ENCODE measurements around the gene MYD88. TPM values are rescaled to one million over a fixed set of nuclear protein-coding genes. Genes with fewer than 3 reads are reported as not detected.

Gene MYD88
- total and polyA plus RNA-seq, 9 of the 15 experiments (the other 6 are each of a cell fraction or from before 2014, with no cell fraction given): 3.2 to 47.3 (median 27.6) TPM

GRCh38 chr3:38138349-38139190 is at the start of gene MYD88 (continued):
- TF ChIP-seq MYC (IDR thresholded peaks at IDR 0.05; ENCODE audit: low read depth, low read length) (peak; percentile 75), MYC (CRISPR knock-in tag; IDR thresholded peaks at IDR 0.05; ENCODE audit: borderline replicate concordance, low read depth) (peak; percentile 92; the same call in 1 of the 2 replicates), SMAD3 (CRISPR knock-in tag; conservative IDR thresholded peaks at IDR 0.05) (no peak), E2F3 (CRISPR knock-in tag; IDR thresholded peaks at IDR 0.05) (no peak), CLOCK (CRISPR knock-in tag; IDR thresholded peaks at IDR 0.05; ENCODE audit: borderline replicate concordance) (no peak), NCOA1 (IDR thresholded peaks at IDR 0.05; ENCODE audit: low read depth) (no peak), PHF20 (IDR thresholded peaks at IDR 0.05; ENCODE audit: partially characterized antibody) (peak; percentile 60), NFXL1 (CRISPR knock-in tag; IDR thresholded peaks at IDR 0.05) (no peak), ZNF764 (CRISPR knock-in tag; IDR thresholded peaks at IDR 0.05; ENCODE audit: low read depth) (no peak), ZNF780A (CRISPR knock-in tag; IDR thresholded peaks at IDR 0.05) (no peak), STAG1 (CRISPR knock-in tag; IDR thresholded peaks at IDR 0.05; ENCODE audit: borderline replicate concordance) (no peak), THRA (IDR thresholded peaks at IDR 0.05) (no peak), SMARCC2 (IDR thresholded peaks at IDR 0.05; ENCODE audit: low read depth) (no peak), XRCC5 (IDR thresholded peaks at IDR 0.05; ENCODE audit: low read depth, low read length) (no peak)
- TF ChIP-seq, protein P1, sequence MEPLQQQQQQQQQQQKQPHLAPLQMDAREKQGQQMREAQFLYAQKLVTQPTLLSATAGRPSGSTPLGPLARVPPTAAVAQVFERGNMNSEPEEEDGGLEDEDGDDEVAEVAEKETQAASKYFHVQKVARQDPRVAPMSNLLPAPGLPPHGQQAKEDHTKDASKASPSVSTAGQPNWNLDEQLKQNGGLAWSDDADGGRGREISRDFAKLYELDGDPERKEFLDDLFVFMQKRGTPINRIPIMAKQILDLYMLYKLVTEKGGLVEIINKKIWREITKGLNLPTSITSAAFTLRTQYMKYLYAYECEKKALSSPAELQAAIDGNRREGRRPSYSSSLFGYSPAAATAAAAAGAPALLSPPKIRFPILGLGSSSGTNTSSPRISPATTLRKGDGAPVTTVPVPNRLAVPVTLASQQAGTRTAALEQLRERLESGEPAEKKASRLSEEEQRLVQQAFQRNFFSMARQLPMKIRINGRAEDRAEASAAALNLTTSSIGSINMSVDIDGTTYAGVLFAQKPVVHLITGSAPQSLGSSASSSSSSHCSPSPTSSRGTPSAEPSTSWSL (CRISPR knock-in tag; IDR thresholded peaks at IDR 0.05; ENCODE audit: borderline replicate concordance): no peak
- TF ChIP-seq, protein P2, sequence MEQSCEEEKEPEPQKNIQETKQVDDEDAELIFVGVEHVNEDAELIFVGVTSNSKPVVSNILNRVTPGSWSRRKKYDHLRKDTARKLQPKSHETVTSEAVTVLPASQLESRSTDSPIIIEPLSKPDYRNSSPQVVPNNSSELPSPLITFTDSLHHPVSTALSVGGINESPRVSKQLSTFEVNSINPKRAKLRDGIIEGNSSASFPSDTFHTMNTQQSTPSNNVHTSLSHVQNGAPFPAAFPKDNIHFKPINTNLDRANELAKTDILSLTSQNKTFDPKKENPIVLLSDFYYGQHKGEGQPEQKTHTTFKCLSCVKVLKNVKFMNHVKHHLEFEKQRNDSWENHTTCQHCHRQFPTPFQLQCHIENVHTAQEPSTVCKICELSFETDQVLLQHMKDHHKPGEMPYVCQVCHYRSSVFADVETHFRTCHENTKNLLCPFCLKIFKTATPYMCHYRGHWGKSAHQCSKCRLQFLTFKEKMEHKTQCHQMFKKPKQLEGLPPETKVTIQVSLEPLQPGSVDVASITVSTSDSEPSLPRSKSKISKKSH (CRISPR knock-in tag; IDR thresholded peaks at IDR 0.05): no peak
- TF ChIP-seq, protein P3, sequence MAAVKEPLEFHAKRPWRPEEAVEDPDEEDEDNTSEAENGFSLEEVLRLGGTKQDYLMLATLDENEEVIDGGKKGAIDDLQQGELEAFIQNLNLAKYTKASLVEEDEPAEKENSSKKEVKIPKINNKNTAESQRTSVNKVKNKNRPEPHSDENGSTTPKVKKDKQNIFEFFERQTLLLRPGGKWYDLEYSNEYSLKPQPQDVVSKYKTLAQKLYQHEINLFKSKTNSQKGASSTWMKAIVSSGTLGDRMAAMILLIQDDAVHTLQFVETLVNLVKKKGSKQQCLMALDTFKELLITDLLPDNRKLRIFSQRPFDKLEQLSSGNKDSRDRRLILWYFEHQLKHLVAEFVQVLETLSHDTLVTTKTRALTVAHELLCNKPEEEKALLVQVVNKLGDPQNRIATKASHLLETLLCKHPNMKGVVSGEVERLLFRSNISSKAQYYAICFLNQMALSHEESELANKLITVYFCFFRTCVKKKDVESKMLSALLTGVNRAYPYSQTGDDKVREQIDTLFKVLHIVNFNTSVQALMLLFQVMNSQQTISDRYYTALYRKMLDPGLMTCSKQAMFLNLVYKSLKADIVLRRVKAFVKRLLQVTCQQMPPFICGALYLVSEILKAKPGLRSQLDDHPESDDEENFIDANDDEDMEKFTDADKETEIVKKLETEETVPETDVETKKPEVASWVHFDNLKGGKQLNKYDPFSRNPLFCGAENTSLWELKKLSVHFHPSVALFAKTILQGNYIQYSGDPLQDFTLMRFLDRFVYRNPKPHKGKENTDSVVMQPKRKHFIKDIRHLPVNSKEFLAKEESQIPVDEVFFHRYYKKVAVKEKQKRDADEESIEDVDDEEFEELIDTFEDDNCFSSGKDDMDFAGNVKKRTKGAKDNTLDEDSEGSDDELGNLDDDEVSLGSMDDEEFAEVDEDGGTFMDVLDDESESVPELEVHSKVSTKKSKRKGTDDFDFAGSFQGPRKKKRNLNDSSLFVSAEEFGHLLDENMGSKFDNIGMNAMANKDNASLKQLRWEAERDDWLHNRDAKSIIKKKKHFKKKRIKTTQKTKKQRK (IDR thresholded peaks at IDR 0.05; ENCODE audit: borderline replicate concordance, low read depth, low read length): no peak
